ENCODE data around the gene SIX3. TPM values are rescaled to one million over a fixed set of nuclear protein-coding genes. Genes with fewer than 3 reads are reported as not detected.

Gene SIX3
- total and polyA plus RNA-seq, 2 donors (not counting 1 experiment from before 2014, with no cell fraction given), result not detected

DNA sequence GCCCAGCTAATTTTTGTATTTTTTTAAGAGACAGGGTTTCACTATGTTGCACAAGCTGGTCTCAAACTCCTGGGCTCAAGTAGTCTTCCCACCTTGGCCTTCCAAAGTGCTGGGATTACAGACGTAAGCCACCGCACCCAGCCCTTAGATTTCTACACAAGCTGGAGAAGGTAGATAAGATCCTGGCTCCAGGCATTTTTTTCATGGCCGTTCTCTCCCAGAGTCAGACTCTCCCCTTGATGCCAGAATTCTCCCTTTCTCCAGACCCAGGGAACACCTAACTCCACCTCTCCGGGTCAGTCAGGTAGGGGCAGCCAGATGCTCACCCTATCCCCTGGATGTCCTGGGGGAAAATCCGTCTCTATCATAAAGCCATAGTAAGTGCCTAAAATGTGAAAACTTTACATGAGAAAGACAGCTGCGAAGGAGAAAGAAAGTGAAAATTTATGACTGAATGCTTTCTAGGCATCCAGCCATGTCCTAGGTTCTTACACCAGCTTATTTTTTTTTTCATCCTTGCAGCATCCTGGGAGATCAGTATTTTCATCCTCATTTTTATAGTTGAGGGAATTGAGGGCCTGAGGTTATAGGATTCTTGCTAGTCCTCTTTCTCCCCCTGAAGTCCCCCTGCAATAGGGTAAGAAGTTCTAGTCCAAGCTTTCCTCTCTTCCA is 16.3 kb downstream of the SIX3 start:
- H3K4me3 Mint-ChIP-seq, result no peak overlapping the region
- POLR2A ChIA-PET, result no interaction called here

DNA sequence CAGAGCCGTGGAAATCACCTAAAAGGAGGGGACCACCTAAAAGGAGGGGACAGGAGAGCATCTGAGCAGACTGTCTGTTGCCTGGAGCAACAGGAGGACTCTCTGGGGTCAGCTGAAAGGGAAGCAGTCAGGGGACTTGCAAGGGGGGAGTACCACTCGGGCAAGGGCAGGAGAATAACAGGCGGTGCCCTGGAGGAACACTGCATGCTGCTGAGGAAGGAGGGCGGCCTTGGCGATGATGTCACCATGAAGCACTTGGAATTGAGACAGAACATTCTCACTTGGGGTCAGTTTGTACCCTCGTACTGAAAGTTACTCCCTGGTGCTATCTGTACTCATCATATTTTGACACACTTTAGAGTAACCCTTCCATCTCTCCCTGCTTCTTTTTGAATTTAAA is 18.4 kb downstream of the SIX3 start:
- no peak overlapping the region for H3K27ac ChIP-seq (ENCODE audit: low read length in 2 of 2)
- WGBS (ENCODE audit: insufficient coverage), result 85% methylated on average over 6 of the region's 6 CpGs
- Mint-ChIP-seq H3K27ac (no peak overlapping the region), H3K27me3 (peaks cover 66% of the 10 kb centered on the region), H3K9me3 (ENCODE audit: insufficient read depth) (no peaks in the 10 kb centered on the region), H3K4me3 (no peak overlapping the region), H3K4me1 (peaks cover 11% of the 10 kb centered on the region)
- H3K36me3 ChIP-seq (replicated peaks in 1 of 2; ENCODE audit: control extremely low read depth in 1 of 2, control insufficient read depth in 1 of 2, extremely low read depth in 1 of 2, insufficient read depth in 2 of 2, low read length in 1 of 2), result no peaks in the 10 kb centered on the region
- ATAC-seq (ENCODE audit: low read depth) (no peak), DNase-seq (no peak)
- H4K20me1 ChIP-seq (ENCODE audit: control insufficient read depth, insufficient read depth, low read length, poor library complexity, severe bottlenecking), result no peaks in the 10 kb centered on the region
- no peak overlapping the region for H2AFZ ChIP-seq (ENCODE audit: insufficient read depth, low read depth, low read length, poor library complexity, severe bottlenecking)
- intact Hi-C loops (cut with micrococcal nuclease), result no loop called here
- H3K4me1 ChIP-seq (ENCODE audit: control insufficient read depth in 2 of 2, insufficient read depth in 2 of 2, low read length in 2 of 2), result peaks cover 11 to 12% of the 10 kb centered on the region in 2 donors
- H3K9ac ChIP-seq (ENCODE audit: low read length), result no peak overlapping the region
- H3K4me3 ChIP-seq (ENCODE audit: control extremely low read depth in 1 of 5, extremely low read depth in 1 of 5, insufficient read depth in 1 of 5, low read depth in 2 of 5, low read length in 4 of 5), result no peak overlapping the region
- H3K9me3 ChIP-seq (ENCODE audit: control extremely low read depth in 1 of 3, control insufficient read depth in 2 of 3, insufficient read depth in 1 of 3, low read length in 2 of 3), result peaks cover 0 to 6% (median 0%) of the 10 kb centered on the region in 3 donors
- peaks cover 0 to 33% (median 9%) of the 10 kb centered on the region in 4 experiments for H3K27me3 ChIP-seq (replicated peaks in 1 of 4; ENCODE audit: control extremely low read depth in 1 of 4, control insufficient read depth in 3 of 4, insufficient read depth in 4 of 4, low read length in 3 of 4)
- ChIA-PET POLR2A (no interaction called here), CTCF (interaction anchor here (1.2 to 10.5 kb wide), 4 partner anchors 11 to 568 kb away, joined by 3 to 216 read pairs (median 104); no protein-coding TSS in a partner anchor)
- TF ChIP-seq, protein P1, sequence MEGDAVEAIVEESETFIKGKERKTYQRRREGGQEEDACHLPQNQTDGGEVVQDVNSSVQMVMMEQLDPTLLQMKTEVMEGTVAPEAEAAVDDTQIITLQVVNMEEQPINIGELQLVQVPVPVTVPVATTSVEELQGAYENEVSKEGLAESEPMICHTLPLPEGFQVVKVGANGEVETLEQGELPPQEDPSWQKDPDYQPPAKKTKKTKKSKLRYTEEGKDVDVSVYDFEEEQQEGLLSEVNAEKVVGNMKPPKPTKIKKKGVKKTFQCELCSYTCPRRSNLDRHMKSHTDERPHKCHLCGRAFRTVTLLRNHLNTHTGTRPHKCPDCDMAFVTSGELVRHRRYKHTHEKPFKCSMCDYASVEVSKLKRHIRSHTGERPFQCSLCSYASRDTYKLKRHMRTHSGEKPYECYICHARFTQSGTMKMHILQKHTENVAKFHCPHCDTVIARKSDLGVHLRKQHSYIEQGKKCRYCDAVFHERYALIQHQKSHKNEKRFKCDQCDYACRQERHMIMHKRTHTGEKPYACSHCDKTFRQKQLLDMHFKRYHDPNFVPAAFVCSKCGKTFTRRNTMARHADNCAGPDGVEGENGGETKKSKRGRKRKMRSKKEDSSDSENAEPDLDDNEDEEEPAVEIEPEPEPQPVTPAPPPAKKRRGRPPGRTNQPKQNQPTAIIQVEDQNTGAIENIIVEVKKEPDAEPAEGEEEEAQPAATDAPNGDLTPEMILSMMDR (IDR thresholded peaks at IDR 0.05), result no peak
- TF ChIP-seq EZH2 (IDR thresholded peaks at IDR 0.05; ENCODE audit: borderline replicate concordance, insufficient read depth, low read depth, low read length, poor library complexity, severe bottlenecking), result no peak
- no peak overlapping the region for H3K4me2 ChIP-seq (replicated peaks; ENCODE audit: low read depth, low read length, poor library complexity, severe bottlenecking)
- no peaks in the 10 kb centered on the region for H3K79me2 ChIP-seq (ENCODE audit: control insufficient read depth, insufficient read depth, low read length)

More for the DNA sequence above, 16.3 kb downstream of the SIX3 start:
- Histone ChIP-seq H3K36me3 (replicated peaks in 1 of 2; ENCODE audit: control extremely low read depth in 1 of 2, control insufficient read depth in 1 of 2, extremely low read depth in 1 of 2, insufficient read depth in 2 of 2, low read length in 1 of 2) (no peaks in the 10 kb centered on the region), H3K79me2 (ENCODE audit: control insufficient read depth, insufficient read depth, low read length) (no peaks in the 10 kb centered on the region), H3K9ac (ENCODE audit: low read length) (no peak overlapping the region), H2AFZ (ENCODE audit: insufficient read depth, low read depth, low read length, poor library complexity, severe bottlenecking) (no peak overlapping the region), H4K20me1 (ENCODE audit: control insufficient read depth, insufficient read depth, low read length, poor library complexity, severe bottlenecking) (no peaks in the 10 kb centered on the region), H3K27ac (ENCODE audit: low read length in 2 of 2) (no peak overlapping the region), H3K9me3 (ENCODE audit: control extremely low read depth in 1 of 3, control insufficient read depth in 2 of 3, insufficient read depth in 1 of 3, low read length in 2 of 3) (peaks cover 0 to 10% (median 0%) of the 10 kb centered on the region in 3 donors), H3K4me1 (ENCODE audit: control insufficient read depth in 2 of 2, insufficient read depth in 2 of 2, low read length in 2 of 2) (peaks cover 22 to 26% of the 10 kb centered on the region in 2 donors), H3K4me2 (replicated peaks; ENCODE audit: low read depth, low read length, poor library complexity, severe bottlenecking) (no peak overlapping the region), H3K4me3 (ENCODE audit: control extremely low read depth in 1 of 5, extremely low read depth in 1 of 5, insufficient read depth in 1 of 5, low read depth in 2 of 5, low read length in 4 of 5) (no peak overlapping the region), H3K27me3 (replicated peaks in 1 of 4; ENCODE audit: control extremely low read depth in 1 of 4, control insufficient read depth in 3 of 4, insufficient read depth in 4 of 4, low read length in 3 of 4) (peaks cover 0 to 42% (median 17%) of the 10 kb centered on the region in 4 experiments)
- peaks cover 73% of the 10 kb centered on the region for H3K27me3 Mint-ChIP-seq
- TF ChIP-seq EZH2 (IDR thresholded peaks at IDR 0.05; ENCODE audit: borderline replicate concordance, insufficient read depth, low read depth, low read length, poor library complexity, severe bottlenecking), result no peak
- TF ChIP-seq, protein P1 (IDR thresholded peaks at IDR 0.05), result no peak
- H3K27ac Mint-ChIP-seq, result no peak overlapping the region
- CTCF ChIA-PET, result interaction anchor here (0.6 to 10.5 kb wide), 14 partner anchors 12 to 914 kb away, joined by 3 to 216 read pairs (median 4); no protein-coding TSS in a partner anchor
- intact Hi-C loops (cut with micrococcal nuclease), result no loop called here
- peaks cover 25% of the 10 kb centered on the region for H3K4me1 Mint-ChIP-seq
- DNase-seq (no peak), ATAC-seq (ENCODE audit: low read depth) (no peak)
- H3K9me3 Mint-ChIP-seq (ENCODE audit: insufficient read depth), result no peaks in the 10 kb centered on the region
- 88% methylated on average over 3 of the region's 6 CpGs for WGBS (ENCODE audit: insufficient coverage)

All from B cell (primary cell).